PC-9 (cell line): ENCODE measurements around the gene HAAO. TPM values are rescaled to one million over a fixed set of nuclear protein-coding genes. Genes with fewer than 3 reads are reported as not detected.

Source experiments
- BruUV-seq: library from RNA; stranded (reverse); fragments of 400-500 nt; replicated peaks from 2 replicates; lab custom pipeline; 2021; lab: Mats Ljungman, UMichigan
- CTCF ChIA-PET: fragments of 300-600 bp; sonication (Branson Sonifier 250); formaldehyde crosslinking; loops from one replicate; lab custom pipeline; 2022; ENCODE audit warnings: antibody characterized with exemption; lab: Charles Lee
- POLR2A ChIA-PET: fragments of 300-600 bp; sonication (Branson Sonifier 250); formaldehyde crosslinking; loops from one replicate; lab custom pipeline; 2022; ENCODE audit warnings: antibody characterized with exemption; ENCODE audit not compliant: unreplicated experiment; lab: Charles Lee
- DNase-seq, 2 experiments: peaks; one replicate each; pipeline versions ENCODE4 v3.0.0 to v3.0.0-alpha.2; 2015 to 2022; ENCODE audit warnings: mixed read lengths in 1 of 2
- H2AFZ ChIP-seq: fragments of 200-600 bp; sonication (generic); 2 replicates; pipeline ENCODE4 v1.8.1; 2017; ENCODE audit warnings: antibody characterized with exemption
- H3F3A ChIP-seq: fragments of 200-600 bp; sonication (generic); 2 replicates; pipeline ENCODE4 v1.8.1; 2017; ENCODE audit warnings: antibody characterized with exemption, mild to moderate bottlenecking, low read depth; ENCODE audit not compliant: insufficient read depth
- H3K27ac ChIP-seq: fragments of 200-600 bp; sonication (generic); 2 replicates; pipeline ENCODE4 v1.6.1; 2016; ENCODE audit warnings: mixed run types
- H3K27me3 ChIP-seq: fragments of 200-600 bp; sonication (generic); 2 replicates; pipeline ENCODE4 v1.6.1; 2016; ENCODE audit warnings: low read depth, mixed run types; ENCODE audit not compliant: insufficient read depth
- H3K36me3 ChIP-seq: fragments of 200-600 bp; sonication (generic); 2 replicates; pipeline ENCODE4 v1.6.1; 2016; ENCODE audit warnings: low read depth, mixed run types
- H3K4me1 ChIP-seq: fragments of 200-600 bp; sonication (generic); replicated peaks from 2 replicates; pipeline ENCODE4 v1.6.1; 2016; ENCODE audit warnings: mixed run types; ENCODE audit not compliant: insufficient read depth
- H3K4me2 ChIP-seq: fragments of 200-600 bp; sonication (generic); 2 replicates; pipeline ENCODE4 v1.6.1; 2017; ENCODE audit warnings: mixed run types
- H3K4me3 ChIP-seq: fragments of 200-600 bp; sonication (generic); 2 replicates; pipeline ENCODE4 v1.6.1; 2016; ENCODE audit warnings: mixed run types
- H3K79me2 ChIP-seq: fragments of 200-600 bp; sonication (generic); 2 replicates; pipeline ENCODE4 v1.6.1; 2017; ENCODE audit warnings: low read depth, mixed run types
- H3K9me2 ChIP-seq: fragments of 200-600 bp; sonication (generic); 2 replicates; pipeline ENCODE4 v1.8.1; 2017; ENCODE audit warnings: mild to moderate bottlenecking; ENCODE audit not compliant: insufficient read depth
- H3K9me3 ChIP-seq: fragments of 200-600 bp; sonication (generic); 2 replicates; pipeline ENCODE4 v1.8.1; 2016; ENCODE audit warnings: low read depth; ENCODE audit not compliant: insufficient read depth
- H4K20me1 ChIP-seq: fragments of 200-600 bp; sonication (generic); 2 replicates; pipeline ENCODE4 v1.8.1; 2017; ENCODE audit not compliant: insufficient read depth
- EZH2 ChIP-seq: fragments of 200-600 bp; sonication (generic); IDR thresholded peaks from 2 replicates; pipeline ENCODE4 v1.8.0; 2017; ENCODE audit warnings: antibody characterized with exemption, low read depth
- intact Hi-C: fragments of 100-400 bp; cut with micrococcal nuclease; formaldehyde crosslinking; loops from one replicate; pipeline ENCODE4 v1.10.0; 2022; ENCODE audit not compliant: unreplicated experiment
- total RNA-seq: library from RNA; stranded (reverse); gene quantifications from 2 replicates; pipeline ENCODE4 v1.2.3, GENCODE V29; 2021
- TF ChIP-seq, protein P1 (sequence below): fragments of 200-600 bp; sonication (generic); conservative IDR thresholded peaks from 2 replicates; pipeline ENCODE4 v1.6.1; 2017; ENCODE audit warnings: mixed run types, antibody characterized with exemption, mild to moderate bottlenecking, moderate library complexity

The HAAO gene
- total RNA-seq, 1 experiment from 2014 or later, result not detected

DNA sequence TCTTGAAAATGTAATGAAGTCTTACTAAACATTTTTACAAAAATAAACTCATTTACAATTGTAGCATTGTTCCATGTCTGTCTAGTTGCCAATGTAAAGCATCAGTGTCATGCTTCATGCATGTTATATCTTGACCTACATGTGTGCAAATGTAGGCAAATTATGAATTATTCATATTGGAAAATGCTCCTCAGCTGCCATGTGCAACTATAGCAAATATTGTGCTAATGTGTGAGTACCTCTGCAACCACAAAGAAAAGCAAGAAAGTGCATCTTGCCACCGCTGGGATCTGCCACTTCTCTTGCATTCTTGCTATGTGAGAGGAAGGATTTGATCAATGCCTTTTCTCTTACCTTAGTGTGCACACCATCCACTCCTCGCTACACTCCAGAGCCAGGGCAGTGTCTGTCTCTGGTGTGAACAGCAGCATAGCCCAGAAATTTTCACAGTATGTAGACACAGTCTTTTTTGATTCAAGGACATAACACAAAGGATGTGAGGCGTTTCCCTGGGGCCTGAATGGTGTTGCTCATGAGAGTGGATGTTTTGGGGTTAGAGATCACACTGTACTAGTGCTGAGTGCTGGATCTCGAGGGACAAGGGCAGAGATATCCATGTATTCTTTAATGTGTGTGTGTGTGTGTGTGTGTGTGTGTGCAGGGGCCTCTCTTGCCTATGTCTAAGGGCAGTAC, 47.6 kb upstream of the HAAO start:
- no peak overlapping the region for H3K27ac ChIP-seq
- H3K36me3 ChIP-seq, result no peaks in the 10 kb centered on the region
- H3K9me2 ChIP-seq, result no peaks in the 10 kb centered on the region
- H3K4me2 ChIP-seq, result no peak overlapping the region
- TF ChIP-seq, protein P1, sequence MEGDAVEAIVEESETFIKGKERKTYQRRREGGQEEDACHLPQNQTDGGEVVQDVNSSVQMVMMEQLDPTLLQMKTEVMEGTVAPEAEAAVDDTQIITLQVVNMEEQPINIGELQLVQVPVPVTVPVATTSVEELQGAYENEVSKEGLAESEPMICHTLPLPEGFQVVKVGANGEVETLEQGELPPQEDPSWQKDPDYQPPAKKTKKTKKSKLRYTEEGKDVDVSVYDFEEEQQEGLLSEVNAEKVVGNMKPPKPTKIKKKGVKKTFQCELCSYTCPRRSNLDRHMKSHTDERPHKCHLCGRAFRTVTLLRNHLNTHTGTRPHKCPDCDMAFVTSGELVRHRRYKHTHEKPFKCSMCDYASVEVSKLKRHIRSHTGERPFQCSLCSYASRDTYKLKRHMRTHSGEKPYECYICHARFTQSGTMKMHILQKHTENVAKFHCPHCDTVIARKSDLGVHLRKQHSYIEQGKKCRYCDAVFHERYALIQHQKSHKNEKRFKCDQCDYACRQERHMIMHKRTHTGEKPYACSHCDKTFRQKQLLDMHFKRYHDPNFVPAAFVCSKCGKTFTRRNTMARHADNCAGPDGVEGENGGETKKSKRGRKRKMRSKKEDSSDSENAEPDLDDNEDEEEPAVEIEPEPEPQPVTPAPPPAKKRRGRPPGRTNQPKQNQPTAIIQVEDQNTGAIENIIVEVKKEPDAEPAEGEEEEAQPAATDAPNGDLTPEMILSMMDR, result no peak
- no peak for TF ChIP-seq EZH2
- no peaks in the 10 kb centered on the region for H4K20me1 ChIP-seq
- CTCF ChIA-PET, result interaction anchor here (0.6 kb wide), 1 partner anchor 229 kb away, joined by 3 read pairs; no protein-coding TSS in a partner anchor
- POLR2A ChIA-PET, result no interaction called here
- no peak overlapping the region for H2AFZ ChIP-seq
- no peak overlapping the region for H3K4me3 ChIP-seq
- H3K9me3 ChIP-seq, result no peaks in the 10 kb centered on the region
- H3K4me1 ChIP-seq, result peaks cover 19% of the 10 kb centered on the region
- DNase-seq, result no peak
- H3K27me3 ChIP-seq, result no peaks in the 10 kb centered on the region
- no peaks in the 10 kb centered on the region for H3K79me2 ChIP-seq
- H3F3A ChIP-seq, result peaks cover 24% of the 10 kb centered on the region
- BruUV-seq, result no TSS peak
- intact Hi-C loops, result no loop called here

GRCh38 chr2:42838133-42838532, 45.8 kb upstream of the HAAO start:
- Histone ChIP-seq H4K20me1 (no peaks in the 10 kb centered on the region), H3K27me3 (no peaks in the 10 kb centered on the region), H3K4me1 (peaks cover 19% of the 10 kb centered on the region), H3K4me3 (no peak overlapping the region), H3K27ac (no peak overlapping the region), H3K9me3 (no peaks in the 10 kb centered on the region), H3F3A (peaks cover 24% of the 10 kb centered on the region), H3K4me2 (no peak overlapping the region), H3K9me2 (no peaks in the 10 kb centered on the region), H3K79me2 (no peaks in the 10 kb centered on the region), H2AFZ (no peak overlapping the region), H3K36me3 (no peaks in the 10 kb centered on the region)
- BruUV-seq, result no TSS peak
- intact Hi-C loops, result no loop called here
- no peak for DNase-seq
- ChIA-PET CTCF (no interaction called here), POLR2A (no interaction called here)
- no peak for TF ChIP-seq EZH2
- TF ChIP-seq, protein P1, result no peak

- H3K4me2 ChIP-seq, result peak overlapping the region; percentile 51
- CTCF ChIA-PET, result no interaction called here
- DNase-seq, result peak; percentile 66 to 97
Measured at GRCh38 chr2:42835577-42836371, 43.4 kb upstream of the HAAO start.

More at GRCh38 chr2:42835577-42836371, 43.4 kb upstream of the HAAO start:
- H3K27me3 ChIP-seq, result no peaks in the 10 kb centered on the region
- peak overlapping the region; percentile 77 for H3K27ac ChIP-seq
- H3K79me2 ChIP-seq, result no peaks in the 10 kb centered on the region
- H4K20me1 ChIP-seq, result no peaks in the 10 kb centered on the region
- no peaks in the 10 kb centered on the region for H3K9me3 ChIP-seq
- H3K9me2 ChIP-seq, result no peaks in the 10 kb centered on the region
- peaks cover 19% of the 10 kb centered on the region for H3K4me1 ChIP-seq
- TF ChIP-seq, protein P1, result no peak
- no peak for TF ChIP-seq EZH2
- H3K4me3 ChIP-seq, result no peak overlapping the region
- peaks cover 24% of the 10 kb centered on the region for H3F3A ChIP-seq
- H2AFZ ChIP-seq, result peak overlapping the region; percentile 48
- no TSS peak for BruUV-seq
- POLR2A ChIA-PET, result interaction anchor here (0.5 to 0.6 kb wide), 2 partner anchors 23 to 384 kb away, joined by 4 read pairs; no protein-coding TSS in a partner anchor
- no peaks in the 10 kb centered on the region for H3K36me3 ChIP-seq
- intact Hi-C loops, result no loop called here
